MCF 10A (cell line): Measurements from ENCODE around the gene SPATA31C2. TPM values are rescaled to one million over a fixed set of nuclear protein-coding genes. Genes with fewer than 3 reads are reported as not detected.

Source experiments
- BruUV-seq: library from RNA; stranded (reverse); fragments of 400-500 nt; replicated peaks from 2 replicates; lab custom pipeline; 2021; lab: Mats Ljungman, UMichigan
- CTCF ChIA-PET: fragments of 300-600 bp; sonication (Branson Sonifier 250); formaldehyde crosslinking; extraction: SDS; loops from one replicate; lab custom pipeline; 2021; ENCODE audit warnings: antibody characterized with exemption, inconsistent platforms; lab: Yijun Ruan, JAX
- POLR2A ChIA-PET: fragments of 300-600, 350-650 bp; sonication (Branson Sonifier 250); formaldehyde crosslinking; extraction: SDS; loops from one replicate; lab custom pipeline; 2020; ENCODE audit warnings: antibody characterized with exemption, inconsistent platforms; lab: Yijun Ruan, JAX
- DNase-seq: peaks from one replicate; pipeline ENCODE4 v3.0.0-alpha.2; 2018; ENCODE audit not compliant: unreplicated experiment
- H3K27ac Mint-ChIP-seq: one replicate; pipeline ENCODE4 v1.8.0; 2022; ENCODE audit warnings: mild to moderate bottlenecking, low read depth, mixed read lengths; ENCODE audit not compliant: unreplicated experiment
- H3K27me3 Mint-ChIP-seq: one replicate; pipeline ENCODE4 v1.8.0; 2022; ENCODE audit warnings: mixed read lengths; ENCODE audit not compliant: insufficient read depth, unreplicated experiment
- H3K36me3 Mint-ChIP-seq: one replicate; pipeline ENCODE4 v1.8.0; 2022; ENCODE audit warnings: mild to moderate bottlenecking, moderate library complexity, mixed read lengths; ENCODE audit not compliant: insufficient read depth, unreplicated experiment
- H3K4me1 Mint-ChIP-seq: one replicate; pipeline ENCODE4 v1.8.0; 2022; ENCODE audit warnings: mixed read lengths; ENCODE audit not compliant: insufficient read depth, unreplicated experiment
- H3K4me3 Mint-ChIP-seq: one replicate; pipeline ENCODE4 v1.8.0; 2022; ENCODE audit warnings: mild to moderate bottlenecking, moderate library complexity, mixed read lengths; ENCODE audit not compliant: unreplicated experiment
- H3K9me3 Mint-ChIP-seq: one replicate; pipeline ENCODE4 v1.8.0; 2022; ENCODE audit warnings: mixed read lengths; ENCODE audit not compliant: unreplicated experiment
- intact Hi-C: fragments of 100-400 bp; cut with micrococcal nuclease; formaldehyde crosslinking; loops from 2 replicates; pipeline ENCODE4 v1.14.1; 2022
- total RNA-seq: library from RNA; stranded (reverse); gene quantifications from 2 replicates; pipeline ENCODE4 v1.2.3, GENCODE V29; 2022
- TF ChIP-seq, protein P1 (sequence below): fragments of 200-600 bp; IDR thresholded peaks from one replicate; pipeline ENCODE4 v1.8.0; 2022; ENCODE audit warnings: antibody characterized with exemption, mild to moderate bottlenecking; ENCODE audit not compliant: unreplicated experiment

SPATA31C2 gene
- total RNA-seq, 1 experiment from 2014 or later, result not detected

DNA sequence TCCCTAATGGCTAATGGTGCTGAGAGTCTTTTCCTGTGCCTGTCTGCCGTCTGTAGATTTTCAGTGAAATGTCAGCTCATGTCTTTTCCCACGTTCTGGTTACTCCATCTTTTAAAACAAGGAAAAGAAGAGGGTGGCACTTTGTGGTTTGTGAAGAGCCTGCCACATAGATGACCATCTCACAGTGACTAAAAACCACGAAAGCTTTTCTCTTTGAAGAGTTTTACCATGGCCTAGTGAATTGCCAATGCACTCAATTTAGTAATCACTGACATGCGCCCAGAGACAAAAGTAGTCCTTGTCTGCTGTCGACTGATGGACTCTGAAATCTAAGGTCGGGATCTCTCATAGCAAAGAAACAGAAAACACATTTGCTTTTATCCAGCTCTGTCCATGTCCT lies 50.4 kb downstream of the SPATA31C2 start:
- no peak for DNase-seq
- Mint-ChIP-seq H3K4me1 (no peaks in the 10 kb centered on the region), H3K9me3 (no peaks in the 10 kb centered on the region), H3K27me3 (no peaks in the 10 kb centered on the region), H3K27ac (no peak overlapping the region), H3K4me3 (no peak overlapping the region), H3K36me3 (no peaks in the 10 kb centered on the region)
- POLR2A ChIA-PET, result no interaction called here
- BruUV-seq, result no TSS peak
- intact Hi-C loops, result no loop called here
- TF ChIP-seq, protein P1, sequence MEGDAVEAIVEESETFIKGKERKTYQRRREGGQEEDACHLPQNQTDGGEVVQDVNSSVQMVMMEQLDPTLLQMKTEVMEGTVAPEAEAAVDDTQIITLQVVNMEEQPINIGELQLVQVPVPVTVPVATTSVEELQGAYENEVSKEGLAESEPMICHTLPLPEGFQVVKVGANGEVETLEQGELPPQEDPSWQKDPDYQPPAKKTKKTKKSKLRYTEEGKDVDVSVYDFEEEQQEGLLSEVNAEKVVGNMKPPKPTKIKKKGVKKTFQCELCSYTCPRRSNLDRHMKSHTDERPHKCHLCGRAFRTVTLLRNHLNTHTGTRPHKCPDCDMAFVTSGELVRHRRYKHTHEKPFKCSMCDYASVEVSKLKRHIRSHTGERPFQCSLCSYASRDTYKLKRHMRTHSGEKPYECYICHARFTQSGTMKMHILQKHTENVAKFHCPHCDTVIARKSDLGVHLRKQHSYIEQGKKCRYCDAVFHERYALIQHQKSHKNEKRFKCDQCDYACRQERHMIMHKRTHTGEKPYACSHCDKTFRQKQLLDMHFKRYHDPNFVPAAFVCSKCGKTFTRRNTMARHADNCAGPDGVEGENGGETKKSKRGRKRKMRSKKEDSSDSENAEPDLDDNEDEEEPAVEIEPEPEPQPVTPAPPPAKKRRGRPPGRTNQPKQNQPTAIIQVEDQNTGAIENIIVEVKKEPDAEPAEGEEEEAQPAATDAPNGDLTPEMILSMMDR, result no peak
- CTCF ChIA-PET, result interaction anchor here (0.7 kb wide), 1 partner anchor 505 kb away, joined by 3 read pairs; no protein-coding TSS in a partner anchor

DNA sequence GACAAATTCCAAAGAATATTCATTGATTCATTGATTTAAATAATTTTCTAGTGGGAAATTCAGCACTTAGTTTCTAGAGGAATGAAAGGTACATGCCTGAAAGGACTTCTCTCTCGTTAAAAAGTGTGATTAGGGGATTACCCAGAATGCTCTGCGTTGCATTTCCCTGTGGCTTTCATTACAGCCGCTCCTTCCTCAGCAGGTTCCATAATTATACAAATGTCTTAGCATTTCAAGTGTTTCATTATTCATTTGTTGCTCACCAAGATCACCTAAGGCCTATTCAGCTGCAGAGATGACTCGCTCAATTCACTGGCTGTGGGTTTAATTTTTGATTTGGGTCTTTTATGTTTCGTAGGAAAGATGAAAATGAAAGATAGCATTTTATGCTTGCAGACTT lies 52.8 kb downstream of the SPATA31C2 start:
- Mint-ChIP-seq H3K4me1 (no peaks in the 10 kb centered on the region), H3K27ac (no peak overlapping the region), H3K9me3 (no peaks in the 10 kb centered on the region), H3K4me3 (no peak overlapping the region), H3K36me3 (no peaks in the 10 kb centered on the region), H3K27me3 (no peaks in the 10 kb centered on the region)
- CTCF ChIA-PET, result interaction anchor here (1.3 kb wide), 1 partner anchor 9 kb away, joined by 6 read pairs; no protein-coding TSS in a partner anchor
- POLR2A ChIA-PET, result interaction anchor here (1.0 kb wide), 1 partner anchor 9 kb away, joined by 3 read pairs; no protein-coding TSS in a partner anchor
- DNase-seq, result no peak
- TF ChIP-seq, protein P1, result no peak
- intact Hi-C loops, result no loop called here
- no TSS peak for BruUV-seq

DNA sequence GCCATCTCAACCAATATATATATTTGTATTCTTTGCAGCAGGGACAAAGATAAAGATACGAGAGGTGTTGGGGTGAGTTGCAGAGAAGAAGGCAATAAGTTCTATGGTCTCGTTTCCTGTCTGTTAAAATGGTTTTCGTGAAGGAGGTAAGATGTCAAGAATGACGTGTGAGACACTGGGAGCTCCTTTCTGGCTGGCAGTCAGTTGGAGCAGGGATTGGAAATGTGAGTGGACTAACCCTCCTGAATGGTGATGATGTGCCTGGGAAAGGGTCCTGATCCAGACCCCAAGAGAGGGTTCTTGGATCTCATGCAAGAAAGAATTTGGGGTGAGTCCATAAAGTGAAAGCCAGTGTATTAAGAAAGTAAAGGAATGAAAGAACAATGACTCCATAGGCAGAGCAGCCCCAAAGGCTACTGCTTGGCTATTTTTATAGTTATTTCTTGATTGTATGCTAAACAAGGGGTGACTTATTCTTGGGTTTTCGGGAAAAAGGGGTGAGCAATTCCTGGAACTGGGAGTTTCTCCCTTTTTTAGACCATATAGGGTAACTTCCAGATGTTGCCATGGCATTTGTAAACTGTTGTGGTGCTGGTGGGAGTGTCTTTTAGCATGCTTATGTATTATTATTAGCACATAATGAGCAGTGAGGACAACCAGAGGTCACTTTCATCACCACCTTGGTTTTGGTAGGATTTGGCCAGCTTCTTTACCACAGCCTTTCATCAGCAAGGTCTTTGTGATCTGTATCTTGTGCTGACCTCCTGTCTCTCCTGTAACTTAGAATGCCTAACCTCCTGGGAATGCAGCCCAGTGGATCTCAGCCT lies 53.7 kb downstream of the SPATA31C2 start:
- ChIA-PET POLR2A (interaction anchor here (0.6 kb wide), 1 partner anchor 20 kb away, joined by 3 read pairs; no protein-coding TSS in a partner anchor), CTCF (interaction anchor here (1.1 to 1.2 kb wide), 2 partner anchors 8 to 9 kb away, joined by 3 to 4 read pairs; no protein-coding TSS in a partner anchor)
- Mint-ChIP-seq H3K36me3 (no peaks in the 10 kb centered on the region), H3K27me3 (no peaks in the 10 kb centered on the region), H3K27ac (no peak overlapping the region), H3K4me3 (no peak overlapping the region), H3K4me1 (no peaks in the 10 kb centered on the region), H3K9me3 (no peaks in the 10 kb centered on the region)
- intact Hi-C loops, result no loop called here
- no TSS peak for BruUV-seq
- TF ChIP-seq, protein P1, result no peak
- DNase-seq, result no peak

Other genes with a start within 250 kb of the SPATA31C2 start
- gene SPATA31C1, start 220.5 kb downstream of the SPATA31C2 start, total RNA-seq, result not detected in 2 replicates
- gene CDK20, start 163.9 kb downstream of the SPATA31C2 start, total RNA-seq, result 9.6 and 12.6 TPM in 2 replicates
- gene SPIN1, start 250.0 kb upstream of the SPATA31C2 start, total RNA-seq, result 75.1 and 80.9 TPM in 2 replicates